HG03571 (cell line): ENCODE results near the gene TEX44.
"Not testable (repeated sequence)": the region's sequence is repeated elsewhere in the genome, so short reads cannot be mapped to it uniquely, and the experiment has no call there.

Experiments
- ATAC-seq: cut with Tn5 transposase; IDR thresholded peaks from one replicate; pipeline ENCODE4 v1.9.1; 2021; ENCODE audit not compliant: unreplicated experiment

The TEX44 gene

DNA sequence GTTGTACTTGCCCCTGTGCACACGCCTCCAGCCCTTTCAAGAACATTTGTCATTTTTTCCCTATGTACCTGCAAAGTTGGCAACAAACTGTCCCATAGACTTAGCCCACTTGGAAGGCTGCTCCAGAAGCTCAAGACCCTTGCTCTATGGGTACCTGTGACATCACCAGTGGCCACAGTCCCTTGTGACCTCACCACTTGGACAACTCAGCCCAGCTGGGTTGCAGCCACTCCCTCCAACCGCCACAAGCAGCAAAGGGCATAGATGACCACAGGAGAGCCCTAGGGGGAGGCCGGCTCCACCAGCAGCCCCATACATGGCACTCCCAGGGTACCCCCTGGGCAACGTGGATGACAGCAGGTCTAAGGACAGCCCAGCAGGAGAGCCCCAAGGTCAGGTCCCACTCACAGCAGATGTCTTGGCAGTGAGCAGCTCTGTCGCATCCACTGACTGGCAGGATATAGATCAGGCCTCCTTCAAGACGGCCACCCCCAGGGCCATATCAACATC is at the start of gene TEX44:
Gene TEX44, plus strand, starts transcription at position 229 of the 510 bp plus-strand sequence. Its CDS starts 88 bp downstream, at position 317.
- no peak for ATAC-seq

DNA sequence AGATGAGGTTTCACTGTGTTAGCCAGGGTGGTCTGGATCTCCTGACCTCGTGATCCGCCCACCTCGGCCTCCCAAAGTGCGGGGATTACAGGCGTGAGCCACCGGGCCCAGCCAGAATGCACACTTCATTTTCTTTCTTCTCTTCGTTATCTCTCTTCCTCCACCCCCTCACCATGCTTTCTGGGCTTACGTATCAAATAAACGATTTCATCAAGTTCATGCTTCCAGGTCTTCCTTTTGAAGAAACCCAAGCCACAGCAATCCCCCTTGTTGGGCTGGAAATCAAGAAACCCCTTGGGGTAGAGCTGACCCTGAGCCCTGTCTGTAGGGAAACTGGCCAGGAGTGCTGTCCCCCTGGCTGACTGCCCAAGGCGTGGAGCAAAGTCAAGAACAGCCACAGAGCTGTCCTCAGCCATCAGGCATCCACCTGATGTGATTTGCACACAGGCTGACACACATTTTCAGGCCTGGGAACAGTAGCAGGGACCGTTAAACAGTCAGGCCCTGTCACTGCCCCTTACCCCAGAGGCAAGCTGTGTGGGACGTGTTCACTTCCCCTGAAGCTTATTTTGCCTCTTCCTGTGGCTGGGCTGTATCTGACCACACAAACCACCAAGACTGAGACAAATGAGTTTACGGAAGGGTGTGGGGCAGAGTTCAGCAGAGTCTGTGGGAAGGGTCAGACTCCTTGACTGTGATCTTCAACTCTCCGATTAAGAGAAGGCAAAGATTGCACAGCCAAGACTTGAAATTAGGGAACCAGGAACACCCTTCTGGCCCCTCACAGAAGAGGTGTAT is 47.4 kb upstream of the TEX44 start:
- peak; percentile 99 for ATAC-seq

DNA sequence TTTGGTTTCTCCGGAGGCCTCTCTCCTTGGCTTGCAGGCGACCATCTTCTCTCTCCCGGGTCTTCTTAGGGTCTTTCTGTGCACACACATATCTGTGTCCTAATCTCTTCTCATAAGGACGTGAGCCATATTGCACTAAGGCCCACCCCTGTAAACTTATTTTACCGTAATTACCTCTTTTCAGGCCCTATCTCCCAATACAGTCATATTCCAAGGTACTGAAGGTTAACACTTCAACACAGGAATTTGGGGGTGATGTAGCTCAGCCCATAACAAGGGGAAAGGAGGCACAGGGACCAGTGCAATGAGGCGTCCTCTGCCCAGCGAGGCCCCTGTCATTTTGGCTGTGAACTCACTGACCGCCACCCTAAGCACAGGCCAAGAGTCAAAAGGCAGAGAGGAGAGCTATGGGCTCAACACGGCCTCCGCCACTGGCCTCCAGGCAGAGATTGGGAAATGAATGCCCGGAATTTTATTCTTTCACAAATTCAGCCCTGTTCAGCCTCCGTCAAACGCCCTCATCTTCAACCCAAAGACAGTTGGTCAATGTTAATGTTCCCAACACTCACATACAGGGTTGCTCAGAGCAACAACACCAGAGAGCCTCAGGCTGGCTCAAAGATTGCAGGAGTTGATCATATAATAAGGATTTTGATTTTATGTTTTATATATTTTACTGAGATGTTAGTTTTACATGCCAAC is 46.5 kb upstream of the TEX44 start:
- no peak for ATAC-seq

DNA sequence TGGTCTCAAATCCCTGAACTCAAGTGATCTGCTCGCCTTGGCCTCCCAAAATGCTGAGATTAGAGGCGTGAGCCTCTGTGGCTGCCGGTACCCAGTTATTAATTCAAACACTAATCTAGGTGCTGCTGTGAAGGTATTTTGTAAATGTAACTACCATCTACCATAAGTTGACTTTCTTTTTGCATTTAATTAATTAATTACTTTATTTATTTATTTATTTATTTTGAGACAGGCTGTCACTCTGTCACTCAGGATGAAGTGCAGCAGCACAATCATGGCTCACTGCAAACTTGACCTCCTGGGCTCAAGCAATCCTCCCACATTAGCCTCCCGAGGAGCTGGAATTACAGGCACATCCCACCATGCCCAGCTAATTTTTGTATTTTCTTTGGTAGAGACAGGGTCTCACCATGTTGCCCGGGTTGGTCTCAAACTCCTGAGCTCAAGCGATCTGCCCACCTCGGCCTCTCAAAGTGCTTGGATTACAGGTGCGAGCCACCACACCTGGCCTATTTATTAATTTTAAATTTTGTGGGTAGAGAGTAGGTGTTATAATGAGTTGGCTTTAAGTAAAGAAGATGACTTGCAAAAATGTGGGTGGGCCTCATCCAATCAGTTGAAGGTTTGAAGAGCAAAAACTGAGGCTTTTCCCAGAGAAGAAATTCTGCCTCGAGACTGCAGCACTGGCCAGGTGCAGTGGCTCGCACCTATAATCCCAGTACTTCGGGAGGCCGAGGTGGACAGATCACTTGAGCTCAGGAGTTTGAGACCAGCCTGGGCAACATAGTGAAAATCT is 45.2 kb upstream of the TEX44 start:
- ATAC-seq: no peak

DNA sequence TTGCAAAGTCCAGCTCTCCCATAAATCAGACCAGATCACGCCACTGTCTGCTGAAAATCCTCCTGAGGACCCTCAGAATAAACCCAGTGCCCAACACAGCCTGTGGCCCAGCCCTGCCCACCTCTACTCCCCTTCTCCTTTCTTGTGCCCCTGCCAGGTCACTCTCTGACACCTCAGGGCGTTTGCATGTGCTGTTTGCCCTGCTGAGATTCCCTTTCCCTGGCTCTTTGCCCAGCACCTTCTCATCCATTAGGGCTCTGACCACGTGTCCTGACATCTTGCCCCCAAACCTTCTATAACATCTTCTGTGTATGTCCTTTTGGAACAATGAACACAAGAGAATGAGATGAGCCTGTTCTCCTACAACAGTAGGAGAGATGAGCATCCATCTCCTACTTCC is 43.9 kb upstream of the TEX44 start:
- no peak for ATAC-seq

DNA sequence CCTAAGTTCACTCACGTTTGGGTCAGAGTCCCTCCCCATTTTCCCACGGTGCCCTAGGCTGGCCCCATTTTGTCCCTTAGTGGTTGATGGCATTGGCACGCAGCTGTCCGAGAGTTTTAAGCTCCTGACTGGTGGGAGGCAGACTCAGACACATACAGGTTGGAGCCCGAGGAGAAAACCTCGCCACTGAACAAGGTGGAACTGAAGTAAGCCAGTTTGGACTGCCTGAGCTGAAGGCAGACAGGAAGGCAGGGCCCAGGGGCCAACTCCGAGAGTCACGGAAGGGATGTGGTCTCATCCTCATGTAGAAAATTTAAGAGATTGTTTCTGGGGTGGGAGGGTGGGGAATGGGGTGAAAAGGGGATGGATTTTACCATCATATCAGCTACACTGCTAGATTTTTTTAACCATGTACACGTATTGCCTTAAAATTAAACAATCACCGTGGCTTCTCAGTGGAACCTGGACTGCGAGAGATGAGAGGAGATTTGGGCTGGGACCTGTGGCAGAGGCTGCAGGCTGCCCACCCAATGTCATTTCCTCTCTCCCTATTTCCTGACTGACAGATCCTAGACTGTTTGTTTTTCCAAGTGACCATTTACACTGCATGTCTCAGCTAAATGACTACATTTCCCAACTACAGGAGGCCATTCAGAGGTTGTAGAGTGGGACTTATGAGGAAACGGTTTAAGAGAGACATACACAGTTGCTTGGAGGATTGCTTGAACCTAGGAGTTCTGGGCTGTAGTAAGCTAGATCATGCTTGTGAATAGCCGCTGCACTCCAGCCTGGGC is 43.0 kb upstream of the TEX44 start:
- no peak for ATAC-seq

DNA sequence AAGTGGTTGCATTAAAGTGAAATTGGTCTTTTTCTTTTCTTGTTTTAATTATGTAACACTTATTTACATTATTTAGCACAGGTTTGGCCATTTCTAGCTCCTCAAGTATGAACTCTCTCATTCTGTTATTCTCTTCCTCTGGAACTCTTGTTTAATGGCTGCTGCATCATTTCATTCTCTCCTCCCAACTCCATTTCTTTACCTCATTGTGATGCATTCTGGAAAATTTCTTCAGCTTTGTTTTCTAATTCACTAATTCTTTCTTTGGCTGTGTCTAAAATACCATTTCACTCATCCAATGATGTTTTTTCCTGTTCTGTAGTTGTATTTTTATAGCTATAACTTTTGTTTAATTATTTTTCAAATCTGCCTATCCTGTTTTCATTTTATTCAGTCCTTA is 39.9 kb upstream of the TEX44 start:
- ATAC-seq: no peak

DNA sequence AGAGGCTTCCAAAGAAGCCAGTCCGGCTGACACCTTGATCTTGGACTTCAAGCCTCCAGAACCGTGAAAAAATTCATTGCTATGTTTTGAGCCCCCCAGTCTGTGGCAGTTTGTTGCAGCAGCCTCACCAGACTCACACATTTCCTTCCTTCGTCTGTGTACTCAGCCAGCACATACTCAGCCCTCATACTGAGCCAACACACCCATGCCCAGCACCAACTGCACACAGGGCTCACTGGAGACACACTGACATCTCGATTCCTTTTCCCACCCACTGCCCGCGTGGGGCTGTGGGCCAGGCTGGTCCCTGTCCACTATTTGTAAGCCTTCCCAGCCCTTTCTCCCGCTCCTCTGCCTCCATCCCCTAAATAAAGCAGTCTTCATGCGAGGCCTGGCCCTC is 38.3 kb upstream of the TEX44 start:
- no peak for ATAC-seq

DNA sequence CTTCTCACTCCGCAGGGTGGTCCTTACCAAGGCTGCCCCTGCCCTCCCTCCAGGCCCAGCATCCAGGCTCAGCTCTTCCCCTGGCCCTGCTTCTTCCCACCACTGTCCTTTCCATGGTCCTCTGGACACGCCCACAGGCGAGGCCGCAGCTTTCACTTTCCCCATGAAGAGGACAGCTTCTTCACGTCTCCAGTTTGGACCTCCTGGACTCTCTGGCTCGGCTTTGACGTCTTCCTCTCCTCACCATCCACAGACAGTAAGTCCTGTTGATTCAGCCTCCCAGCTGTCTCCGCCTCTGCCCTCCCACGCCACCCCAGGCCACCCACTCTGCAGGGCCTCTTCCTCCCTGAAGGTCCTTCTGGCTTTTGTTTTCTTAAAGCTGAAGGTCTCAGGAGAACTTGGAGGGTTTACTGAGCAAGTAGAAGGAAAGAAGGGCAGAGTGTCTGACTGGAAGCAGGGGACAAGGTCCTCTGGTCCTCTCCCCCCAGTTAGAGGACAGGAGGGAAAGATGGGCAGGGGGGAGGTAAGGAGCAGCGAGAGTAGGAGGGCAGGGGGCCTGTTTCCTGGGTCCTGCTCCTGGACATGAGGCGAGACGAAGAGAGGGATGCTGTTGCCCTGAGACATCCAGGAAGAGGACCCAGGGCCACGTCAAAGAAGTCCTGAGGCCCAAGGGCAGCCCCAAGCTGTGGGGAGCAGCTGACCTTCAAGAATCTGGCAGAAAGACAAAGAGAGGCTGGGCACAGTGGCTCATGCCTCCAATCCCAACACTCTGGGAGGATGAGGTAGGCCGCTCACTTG is 37.7 kb upstream of the TEX44 start:
- no peak for ATAC-seq

DNA sequence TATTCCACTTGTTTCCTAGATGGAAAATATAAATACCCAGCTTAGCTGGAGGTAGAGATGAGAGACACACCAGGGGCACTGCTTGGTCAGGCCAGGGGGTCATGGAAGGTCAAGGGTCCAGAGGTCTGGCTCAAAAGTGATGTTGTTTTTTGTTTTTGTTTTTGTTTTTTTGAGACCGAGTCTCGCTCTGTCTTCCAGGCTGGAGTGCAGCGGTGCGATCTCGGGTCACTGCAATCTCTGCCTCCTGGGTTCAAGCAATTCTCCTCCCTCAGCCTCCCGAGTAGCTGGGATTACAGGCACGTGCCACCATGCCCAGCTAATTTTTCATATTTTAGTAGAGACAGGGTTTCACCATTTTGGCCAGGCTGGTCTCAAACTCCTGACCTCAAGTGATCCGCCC is 36.2 kb upstream of the TEX44 start:
- ATAC-seq: not testable (repeated sequence)

DNA sequence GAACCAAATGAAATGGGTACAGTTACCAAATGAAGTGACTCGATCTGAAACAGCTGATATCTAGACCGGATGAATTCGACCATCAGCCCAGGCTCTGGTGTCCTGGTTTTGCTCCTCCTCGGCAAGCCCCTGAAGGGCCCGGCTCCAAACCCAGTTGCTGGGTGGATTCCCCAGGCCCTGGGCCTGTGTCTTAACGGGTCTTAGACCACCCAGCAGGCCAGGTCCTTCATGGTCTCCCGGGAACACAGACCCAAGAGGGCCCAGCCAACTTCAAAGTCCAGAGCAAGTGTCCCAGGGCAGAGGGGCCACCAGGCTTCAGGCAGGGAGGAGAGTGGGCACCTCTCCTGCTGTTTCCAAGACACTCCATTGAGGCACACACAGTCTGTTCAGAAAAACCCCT is 35.7 kb upstream of the TEX44 start:
- no peak for ATAC-seq

DNA sequence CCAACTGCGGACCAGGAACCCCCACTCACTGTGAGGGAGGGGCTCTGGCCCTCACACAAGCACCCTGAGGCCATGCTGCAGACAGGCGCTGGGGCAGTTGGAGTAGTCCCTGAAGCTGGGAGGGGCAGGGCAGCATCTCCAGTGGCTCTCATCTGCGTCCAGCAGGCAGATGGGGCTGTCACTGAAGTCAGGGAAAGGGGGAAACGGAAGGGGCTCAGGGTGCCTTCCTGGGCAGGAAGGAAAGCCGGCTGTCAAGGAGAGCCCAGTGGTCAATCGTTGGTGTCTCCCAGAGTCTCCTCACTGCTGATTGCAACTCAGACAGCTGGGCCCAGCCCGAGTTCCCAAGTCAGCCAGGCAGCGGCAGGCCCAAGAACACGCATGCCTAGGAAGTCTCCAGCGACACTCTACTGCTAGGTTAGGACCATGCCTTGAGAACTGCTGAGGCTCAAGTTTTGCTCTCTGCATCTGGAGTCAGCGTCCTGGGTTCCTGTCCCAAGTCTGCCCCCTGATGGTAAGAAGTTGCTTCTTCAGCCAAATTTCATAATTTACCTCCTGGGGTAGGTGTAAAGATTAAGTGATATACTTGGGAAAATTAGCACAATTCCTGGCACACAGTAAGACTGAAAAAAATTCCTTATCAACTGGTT is 35.0 kb upstream of the TEX44 start:
- peak; percentile 71 for ATAC-seq

DNA sequence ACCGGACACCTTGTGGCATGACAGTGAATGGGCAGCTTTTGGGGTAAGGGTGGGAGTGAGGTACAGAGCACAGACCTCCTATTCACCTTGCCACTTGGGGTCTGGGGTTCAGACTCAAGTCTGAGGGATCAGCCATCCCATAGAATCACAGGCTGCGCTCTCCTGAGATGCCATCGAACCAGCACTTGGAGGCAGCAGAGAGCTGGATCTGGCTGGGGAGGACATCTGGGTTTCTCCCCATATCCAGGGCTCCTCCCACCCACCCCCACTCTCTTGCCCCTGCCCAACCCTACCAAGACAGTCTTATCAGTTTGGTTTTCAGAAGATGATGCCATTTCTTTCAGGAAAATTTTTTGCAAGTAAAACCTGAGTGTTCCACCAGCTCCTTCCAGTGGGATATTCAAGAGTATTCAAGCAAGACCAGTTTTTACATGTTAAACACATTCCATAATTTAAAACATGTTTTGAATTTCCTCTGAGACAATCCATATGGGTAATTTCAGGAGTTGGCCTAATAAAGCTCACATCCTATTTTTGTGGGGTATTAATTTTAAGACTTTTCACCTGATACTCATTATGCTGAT is 29.2 kb upstream of the TEX44 start:
- no peak for ATAC-seq

DNA sequence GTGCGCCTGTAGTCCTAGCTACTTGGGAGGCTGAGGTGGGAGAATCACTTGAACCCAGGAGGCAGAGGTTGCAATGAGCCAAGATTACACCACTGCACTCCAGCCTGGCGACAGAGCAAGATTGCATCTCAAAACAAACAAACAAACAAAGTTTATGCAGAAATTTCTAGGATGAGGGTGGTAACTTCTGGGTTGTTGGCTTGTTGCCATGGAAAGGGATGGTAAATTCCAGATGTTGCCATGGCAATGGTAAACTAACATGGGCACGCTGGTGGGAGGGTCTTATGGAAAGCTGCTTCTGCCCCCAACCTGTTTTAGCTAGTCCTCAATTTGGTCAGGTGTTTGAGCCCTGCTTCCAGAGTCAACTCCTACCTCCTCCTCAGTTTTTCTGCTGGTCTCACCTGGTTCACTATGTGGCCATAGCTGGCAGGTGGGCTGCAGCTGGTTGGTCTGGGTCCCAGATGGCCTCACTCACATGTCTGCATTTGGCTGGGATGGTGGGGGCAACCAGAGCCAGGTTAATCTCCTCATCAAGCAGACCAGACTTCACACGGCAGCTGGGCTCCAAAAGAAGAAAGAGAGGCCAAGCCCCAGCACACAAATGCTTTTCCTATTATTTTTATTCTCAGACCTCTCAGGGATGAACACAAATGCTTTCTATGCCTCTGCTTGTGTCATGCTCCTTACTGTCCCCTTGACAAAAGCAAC is 26.6 kb upstream of the TEX44 start:
- no peak for ATAC-seq

DNA sequence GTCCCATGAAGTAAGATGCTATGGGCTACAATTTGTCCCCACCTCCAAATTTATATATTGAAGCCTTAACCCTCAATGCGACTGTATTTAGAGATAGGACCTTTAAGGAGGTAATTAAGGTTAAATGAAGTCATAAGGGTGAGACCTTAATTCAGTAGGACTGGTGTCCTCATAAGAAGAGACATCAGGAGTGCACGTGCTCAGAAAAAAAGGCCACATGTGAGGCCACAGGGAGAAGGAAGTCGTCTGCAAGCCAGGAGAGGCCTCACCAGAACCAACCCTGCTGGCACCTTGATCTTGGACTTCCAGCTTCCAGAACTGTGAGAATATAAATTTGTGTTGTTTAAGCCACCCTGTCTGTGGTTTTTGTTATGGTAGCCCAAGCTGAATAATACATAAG is 25.5 kb upstream of the TEX44 start:
- no peak for ATAC-seq

DNA sequence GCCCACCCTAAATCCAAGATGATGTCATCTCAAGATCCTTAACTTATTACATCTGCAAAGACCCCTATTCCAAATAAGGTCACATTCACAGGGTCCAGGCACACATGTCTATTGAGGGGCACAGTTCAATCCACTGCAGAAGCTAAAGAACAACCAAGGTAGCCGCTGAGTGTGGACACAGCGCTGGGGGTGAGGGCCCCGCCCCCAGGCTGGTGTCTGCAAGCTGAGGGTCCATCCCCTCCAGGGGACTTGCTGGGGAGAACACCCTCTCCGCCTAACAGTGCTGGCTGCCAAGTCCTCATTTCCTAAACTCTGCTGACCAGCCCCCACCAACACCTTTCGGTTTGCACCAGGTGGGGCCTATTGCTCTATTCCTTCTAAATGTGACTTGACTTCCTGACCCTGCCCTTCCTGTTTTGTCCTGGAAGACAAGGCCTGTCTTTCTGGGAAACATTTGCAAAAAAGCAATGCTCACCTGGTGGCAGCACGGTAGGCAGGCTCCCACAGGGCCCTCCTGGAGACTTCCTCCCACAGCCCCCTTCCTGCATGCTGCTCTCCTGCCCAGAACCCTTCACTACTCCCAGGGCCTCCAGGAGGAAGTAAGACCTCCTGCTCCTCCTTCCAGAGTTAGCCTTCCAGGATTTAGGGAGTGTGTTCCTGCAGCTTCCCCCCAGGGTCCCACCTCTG is 24.4 kb upstream of the TEX44 start:
- ATAC-seq: no peak

DNA sequence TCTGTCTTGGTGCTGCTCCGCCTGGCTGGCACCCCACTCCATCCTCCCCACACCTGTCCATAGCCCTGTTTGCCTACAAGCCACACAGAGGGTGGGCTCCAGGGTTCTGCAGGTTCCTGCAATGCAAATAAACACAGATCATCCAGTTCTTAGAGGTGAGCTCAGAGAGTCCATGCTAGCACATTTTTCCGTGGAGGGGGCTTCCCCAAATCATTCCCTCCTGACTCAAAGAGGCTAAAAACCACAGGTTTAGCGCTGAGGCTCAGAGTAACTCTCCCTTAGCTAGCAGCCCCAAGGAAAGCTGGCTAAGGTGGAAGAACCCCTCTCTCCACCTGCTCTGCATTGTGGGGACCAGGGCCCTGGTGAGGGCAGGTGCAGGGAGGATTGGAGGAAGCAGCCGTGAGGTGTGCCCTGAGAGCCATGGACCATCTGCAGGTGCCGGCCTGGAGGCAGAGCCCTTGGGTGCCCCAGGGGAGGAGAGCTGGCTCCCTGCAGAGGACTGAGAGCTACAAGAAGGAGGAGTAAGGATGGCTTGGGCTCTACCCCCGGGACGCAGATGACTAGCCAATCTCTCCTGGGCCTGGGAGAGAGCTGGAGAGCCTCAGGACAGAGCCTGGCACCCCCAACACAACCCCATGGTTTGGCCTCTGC is 23.8 kb upstream of the TEX44 start:
- ATAC-seq: no peak
